Measurements from ENCODE around the gene LCP2.
"Not testable (repeated sequence)": the region's sequence is repeated elsewhere in the genome, so short reads cannot be mapped to it uniquely, and the experiment has no call there.

Gene LCP2

DNA sequence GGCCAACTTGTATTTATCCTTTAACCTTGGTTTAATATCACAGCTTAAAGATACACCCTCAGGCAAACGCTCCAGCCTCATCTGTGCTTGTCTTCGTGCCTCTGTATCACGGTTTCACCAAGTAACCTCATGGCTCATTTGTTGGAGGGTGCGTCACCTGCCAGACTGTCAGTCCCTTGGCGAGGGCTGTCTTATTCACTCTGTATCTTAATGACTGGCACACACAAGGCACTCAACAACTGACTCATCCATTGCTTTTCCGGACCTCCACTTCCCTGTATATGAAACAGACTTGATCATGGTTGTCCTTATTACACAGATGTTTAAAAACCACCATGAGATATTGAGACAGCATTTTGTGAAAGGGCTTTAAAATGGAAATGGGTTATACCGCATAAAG lies 28.0 kb downstream of the LCP2 start:
- no peak for DNase-seq

DNA sequence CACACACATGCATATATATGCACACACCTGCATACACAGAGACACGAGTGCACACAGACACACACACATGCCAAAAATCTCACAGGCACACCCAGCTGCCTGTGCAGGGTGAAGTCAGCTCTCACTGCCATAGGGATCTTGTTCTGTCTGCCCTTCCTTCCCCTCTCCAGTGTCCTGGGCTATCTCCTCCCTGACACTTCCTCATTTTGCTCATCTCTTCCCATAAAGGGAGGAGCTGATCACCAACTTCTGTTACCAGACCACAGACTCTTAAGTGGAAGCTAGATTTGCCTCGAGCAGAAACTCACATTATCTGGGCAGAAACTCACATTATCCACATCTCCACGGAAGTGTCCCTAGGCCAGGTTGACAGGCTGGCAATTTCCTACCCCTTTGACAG lies 28.7 kb downstream of the LCP2 start:
- no peak for DNase-seq

DNA sequence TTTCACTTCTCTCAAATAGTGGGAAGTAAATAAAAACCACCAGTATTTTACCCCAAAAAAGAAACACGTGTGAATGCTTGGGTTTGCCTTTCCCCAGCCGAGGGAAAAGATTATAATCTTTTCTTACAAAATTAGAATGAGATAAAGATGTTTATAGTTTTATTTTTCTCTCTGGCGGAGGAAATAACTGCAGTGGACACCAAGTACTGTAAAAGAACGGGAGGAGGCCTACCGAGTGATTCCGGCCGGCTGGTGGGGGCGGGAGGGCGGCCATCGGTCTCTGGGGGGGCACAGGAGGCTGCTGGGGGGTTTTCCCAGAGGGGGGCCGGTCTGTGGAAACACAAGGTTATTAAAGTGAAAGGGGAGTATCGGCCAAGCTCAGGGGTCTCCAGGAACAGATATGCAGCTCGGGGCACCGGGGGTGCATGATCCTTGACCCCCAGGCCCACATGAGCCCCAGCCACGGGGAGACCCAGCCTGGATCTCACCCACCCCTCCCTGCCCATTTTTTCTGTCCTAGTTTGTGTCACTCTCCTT lies 29.4 kb downstream of the LCP2 start:
- DNase-seq: no peak

DNA sequence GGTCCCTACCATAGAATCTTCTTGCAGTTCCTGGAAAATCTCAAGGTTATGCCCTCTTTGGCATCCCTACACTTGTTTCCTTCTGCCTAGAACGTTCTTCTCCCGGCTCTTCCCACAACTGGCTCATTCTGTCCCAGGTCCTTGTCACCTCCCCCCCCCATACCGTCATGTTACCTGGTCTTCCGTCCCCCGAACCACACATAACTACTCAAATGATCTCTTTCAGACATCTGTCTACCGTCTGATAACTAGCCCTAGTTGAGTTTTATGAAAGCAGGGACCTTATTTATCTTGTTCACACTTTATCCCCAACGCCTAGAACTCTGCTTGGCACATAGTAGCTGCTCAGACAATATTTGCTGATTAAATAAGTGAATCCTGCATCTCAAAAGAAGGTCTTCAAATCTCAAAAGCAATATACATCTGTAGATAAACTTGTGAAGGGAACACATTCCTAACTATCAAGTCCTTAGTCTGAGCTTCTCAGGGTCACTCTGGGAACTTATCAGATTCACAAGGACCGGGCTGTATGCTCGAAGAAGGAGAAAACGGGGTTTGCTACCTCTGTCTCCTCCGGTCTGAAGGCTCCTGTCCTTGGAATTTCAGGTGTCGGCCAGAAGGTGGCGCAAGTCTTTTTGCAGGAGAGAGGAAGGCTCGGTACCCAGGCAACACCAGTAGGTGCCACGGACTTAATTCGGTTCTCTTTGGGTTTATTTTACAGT lies 30.0 kb downstream of the LCP2 start:
- peak; percentile 3 to 54 for DNase-seq

DNA sequence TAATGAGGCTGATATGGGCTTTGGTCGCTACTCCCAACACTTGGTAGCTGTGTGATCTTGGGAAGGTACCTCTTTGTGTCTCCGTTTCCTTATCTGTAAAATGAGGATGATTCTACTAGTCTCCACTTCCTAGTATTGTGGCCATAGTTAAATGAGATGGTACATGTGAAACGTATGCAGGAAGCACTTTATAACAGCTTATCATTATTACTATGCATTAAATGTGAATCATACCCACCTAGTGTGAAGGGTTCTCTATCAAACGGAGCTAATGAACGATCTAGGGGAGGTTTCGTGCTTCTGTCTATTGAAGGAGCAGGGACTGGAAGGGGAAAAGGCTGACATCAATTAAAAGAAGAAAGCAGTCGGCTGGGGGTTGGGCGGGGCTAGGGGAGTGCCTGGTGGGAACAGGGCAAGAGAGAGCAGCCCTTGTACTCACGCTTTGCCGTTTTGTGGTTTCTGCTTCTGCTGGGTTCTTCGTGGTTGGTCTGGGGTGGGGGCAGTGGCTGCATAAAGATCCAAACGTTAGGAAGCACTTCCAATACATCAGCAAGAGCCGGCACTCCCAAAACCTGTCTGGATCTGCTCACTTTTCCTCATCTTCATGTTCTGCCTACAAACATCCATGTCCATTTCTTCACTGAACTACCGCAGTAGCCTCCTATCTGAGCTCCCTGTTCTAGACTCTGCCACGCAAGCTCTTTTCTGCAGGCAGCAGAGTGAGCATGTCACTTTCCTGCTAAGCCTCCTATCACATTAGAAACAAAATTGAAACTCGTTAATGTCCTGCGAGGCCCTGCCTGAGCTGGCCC lies 30.8 kb downstream of the LCP2 start:
- DNase-seq: no peak

DNA sequence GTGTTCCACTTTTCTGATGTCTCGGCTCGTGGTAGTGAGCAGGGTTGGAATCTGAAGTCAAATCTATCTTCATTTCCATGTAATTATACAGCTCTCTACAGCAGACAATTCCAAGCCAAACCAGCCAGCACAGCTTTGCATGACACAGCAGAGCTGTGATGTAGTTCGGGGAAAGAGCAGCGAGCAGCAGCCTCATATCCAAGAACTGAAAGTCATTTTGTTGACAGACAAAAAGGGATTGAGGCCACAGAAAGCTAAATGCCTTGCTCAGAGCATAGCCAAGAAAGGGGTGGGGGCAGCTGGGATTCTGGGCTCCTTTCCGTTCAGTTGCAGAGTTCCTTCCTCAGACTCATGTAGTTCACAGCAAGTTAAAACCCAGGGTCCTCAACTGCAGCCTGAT lies 32.1 kb downstream of the LCP2 start:
- no peak for DNase-seq

DNA sequence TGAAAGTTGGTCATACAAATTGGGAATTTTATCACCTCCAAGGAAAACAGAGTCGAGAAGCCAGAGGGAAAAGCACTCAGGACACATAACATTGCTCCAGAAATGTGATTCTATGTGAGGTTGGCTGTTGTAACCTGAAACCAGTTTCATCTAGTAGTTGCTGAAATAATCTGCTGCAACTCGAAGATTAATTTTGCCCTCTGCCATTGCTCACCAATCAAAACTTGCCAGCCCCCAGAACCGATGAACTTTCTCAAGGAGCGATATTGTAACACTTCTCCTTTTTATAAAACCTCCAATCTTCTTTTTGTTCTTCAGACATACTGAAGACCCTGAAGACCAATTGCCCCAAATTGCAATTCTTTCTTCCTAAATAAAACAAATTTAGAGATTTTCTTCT lies 33.7 kb downstream of the LCP2 start:
- no peak for DNase-seq

DNA sequence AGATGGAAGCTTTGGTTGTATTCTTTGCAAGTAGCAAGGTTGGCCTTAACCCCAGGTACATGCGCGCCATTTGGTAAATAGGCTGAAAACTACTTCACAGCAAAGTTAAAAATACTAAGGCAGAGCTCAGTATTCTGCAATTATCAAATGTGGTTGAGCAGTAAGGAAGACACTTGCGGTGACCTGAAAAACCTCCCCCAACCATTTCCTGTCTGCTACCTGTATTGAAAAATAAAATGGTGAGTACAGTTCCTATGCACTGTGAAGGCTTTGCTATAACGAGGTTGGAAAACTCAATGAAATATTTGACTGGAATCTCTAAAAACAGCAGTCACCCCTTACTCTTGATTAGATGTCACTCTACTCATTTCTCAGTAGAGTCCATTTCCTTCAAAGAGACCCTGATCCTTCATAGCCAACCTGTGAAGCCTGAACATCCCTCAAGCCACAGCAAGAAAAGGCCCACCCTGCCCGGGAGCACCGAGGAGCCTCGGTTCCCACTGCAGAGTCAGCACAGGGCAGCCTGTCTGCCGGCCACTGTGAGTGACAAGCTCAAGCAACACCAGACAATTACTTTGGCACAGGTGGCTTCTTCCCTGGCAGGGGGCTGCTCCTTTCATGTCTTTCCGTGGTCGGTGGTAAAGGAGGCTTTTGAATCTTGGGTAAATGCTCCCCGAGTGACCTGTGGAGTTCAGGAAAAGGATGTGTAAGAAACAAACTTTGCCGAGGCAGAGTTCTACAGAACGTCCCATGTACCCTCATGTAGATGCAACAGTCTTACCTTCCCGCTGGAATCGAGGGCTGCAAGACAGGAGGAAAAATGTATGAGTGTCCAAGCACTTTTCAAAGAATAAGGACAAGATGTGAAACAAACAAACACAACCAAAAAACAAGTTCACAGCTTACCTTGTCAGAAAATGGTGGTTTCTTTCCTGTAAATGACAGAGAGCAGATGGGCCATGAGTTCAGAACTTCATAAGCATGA lies 35.2 kb downstream of the LCP2 start:
- no peak for DNase-seq

DNA sequence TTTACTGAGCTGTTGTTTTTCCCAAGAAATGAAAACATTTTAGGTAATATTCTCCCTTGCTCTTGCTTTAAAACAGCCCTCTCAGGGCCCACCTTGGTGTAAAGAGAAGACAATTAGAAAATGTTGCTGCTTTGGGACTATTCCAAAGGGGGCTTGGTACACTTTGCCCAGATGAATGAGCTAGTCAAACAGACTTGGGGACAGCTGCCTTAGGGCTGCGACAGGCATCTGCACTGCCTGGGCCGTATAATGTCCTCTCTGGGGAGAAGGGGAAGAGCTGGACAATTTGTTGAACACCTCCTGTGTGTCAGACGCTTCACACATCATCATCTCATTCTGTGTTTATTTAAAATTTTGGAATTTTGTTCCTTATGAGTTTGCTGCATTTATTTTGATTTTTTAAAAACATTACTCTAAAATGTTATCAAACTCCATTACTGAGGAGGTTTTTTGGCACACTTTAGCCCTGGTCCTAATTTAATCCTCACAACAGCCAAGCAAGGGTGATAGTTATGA lies 36.0 kb downstream of the LCP2 start:
- DNase-seq: no peak

DNA sequence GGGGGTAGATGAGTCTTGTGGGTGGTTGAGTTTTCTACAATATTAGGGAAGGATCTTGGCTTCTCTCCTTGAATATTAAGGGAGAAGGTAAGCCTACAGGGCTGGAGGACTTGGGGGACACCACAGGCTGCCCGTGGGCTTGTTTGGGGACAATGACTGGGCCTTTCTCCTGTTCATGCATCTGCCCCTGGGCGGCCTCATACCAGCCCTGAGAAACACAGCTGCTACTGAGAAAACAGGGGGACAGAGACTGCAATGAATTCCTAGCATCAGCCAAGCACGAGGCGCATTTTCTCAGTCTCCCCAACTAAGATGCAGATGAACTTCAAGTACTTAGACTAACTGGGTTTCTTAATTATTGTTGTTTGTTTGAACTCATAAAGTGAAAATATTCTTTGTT lies 40.2 kb downstream of the LCP2 start:
- DNase-seq: no peak

DNA sequence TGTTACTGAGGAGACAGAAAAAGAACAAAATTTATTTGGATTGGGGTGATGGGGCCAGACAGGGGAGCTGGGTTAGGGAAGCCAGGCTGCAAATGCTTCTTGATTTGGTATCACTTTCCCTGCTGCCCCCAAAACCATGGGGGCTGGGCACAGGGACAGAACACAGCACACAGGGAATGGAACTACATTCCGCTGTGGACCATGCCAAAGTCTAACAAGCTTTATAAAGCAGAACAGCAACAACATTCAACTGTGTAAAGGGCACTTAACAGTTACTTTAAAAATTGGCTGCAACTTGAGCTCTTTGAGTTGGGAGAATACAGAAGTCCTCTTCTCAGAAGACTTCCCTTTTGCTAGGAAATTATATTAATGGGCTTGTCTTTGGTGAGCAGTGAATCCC lies 41.0 kb downstream of the LCP2 start:
- no peak for DNase-seq

DNA sequence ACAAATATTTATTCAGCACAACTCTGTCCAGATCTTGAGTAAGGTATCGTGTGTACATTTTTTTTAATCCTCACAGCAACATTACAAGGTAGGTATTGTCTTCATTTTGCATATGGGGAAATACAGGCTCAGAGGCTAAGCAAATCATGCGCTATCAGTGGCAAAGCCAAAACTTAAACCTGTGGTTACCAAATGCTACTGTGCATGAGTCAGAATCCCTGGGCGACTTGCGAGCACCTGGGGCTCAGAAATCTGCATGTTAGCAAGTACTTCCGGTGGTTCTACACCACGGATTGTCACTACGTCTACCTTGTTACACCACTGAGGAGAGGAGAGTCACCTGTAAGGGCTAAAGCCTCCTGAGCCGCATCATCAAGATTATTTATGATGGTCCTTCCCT lies 43.5 kb downstream of the LCP2 start:
- no peak for DNase-seq

DNA sequence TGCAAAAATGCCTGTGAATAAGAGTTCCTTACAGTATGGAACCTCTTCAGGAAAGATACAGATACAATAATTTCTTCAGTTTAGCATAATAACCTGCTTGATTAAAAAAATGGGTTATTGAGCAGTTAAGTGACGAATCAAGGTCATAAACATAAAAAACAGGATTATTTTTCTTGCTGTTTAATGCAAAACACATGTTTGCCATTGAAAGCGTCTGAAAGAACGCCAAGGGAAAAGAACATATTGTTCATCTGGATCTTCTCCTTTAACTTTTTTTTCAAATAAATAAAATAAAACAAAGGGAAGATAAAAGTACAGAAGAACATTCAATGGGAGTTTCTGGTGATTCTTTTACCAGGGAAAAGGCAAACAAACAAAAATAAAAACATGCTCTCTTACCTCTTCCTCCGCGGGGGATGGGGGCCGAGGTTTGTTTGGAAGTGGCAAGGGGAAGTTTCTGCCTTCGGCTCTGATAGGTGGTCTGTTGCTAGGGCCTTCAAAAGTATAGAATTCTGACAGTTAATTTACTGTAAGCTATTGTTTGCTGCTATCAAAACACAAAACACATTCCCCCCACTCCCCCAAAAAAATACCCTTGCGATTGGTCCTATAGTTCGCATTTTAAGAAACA lies 44.7 kb downstream of the LCP2 start:
- DNase-seq: no peak

DNA sequence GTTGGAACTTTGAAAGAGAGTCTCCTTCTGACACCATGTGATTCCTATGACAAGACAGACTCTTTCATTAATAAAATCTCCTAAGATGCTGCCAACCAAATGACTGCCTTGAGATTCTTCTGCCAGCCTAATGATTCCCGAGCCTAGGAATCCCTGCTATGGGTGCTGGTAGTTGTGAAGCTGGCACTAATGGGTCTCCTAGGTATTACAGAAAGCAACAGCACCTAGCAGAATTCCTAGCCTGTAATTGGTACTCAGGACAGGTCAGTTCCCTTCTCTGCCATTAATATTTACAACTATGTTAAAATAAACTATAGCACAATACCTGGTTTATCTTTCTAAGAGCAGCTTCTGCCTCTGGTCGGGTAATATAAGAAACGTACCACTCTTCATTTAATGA lies 45.5 kb downstream of the LCP2 start:
- no peak for DNase-seq

DNA sequence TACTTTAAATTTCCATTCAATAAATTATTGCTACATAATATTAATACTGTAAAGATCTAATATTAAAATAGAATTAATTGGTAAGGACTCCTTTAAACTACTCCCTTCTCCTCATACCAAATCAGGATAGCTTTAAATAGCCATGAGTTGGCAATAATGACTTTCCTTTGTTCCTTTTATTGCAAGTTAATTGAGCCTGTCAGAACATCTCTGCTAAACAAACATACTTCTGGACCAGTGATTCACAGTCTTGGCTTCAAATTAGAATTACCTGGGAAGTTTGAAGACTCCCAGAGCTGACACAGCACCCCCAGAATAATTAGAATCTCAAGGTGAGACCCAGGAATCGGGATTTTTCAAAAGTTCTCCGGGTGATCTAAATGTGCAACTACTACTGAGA lies 46.1 kb downstream of the LCP2 start:
- DNase-seq: no peak

DNA sequence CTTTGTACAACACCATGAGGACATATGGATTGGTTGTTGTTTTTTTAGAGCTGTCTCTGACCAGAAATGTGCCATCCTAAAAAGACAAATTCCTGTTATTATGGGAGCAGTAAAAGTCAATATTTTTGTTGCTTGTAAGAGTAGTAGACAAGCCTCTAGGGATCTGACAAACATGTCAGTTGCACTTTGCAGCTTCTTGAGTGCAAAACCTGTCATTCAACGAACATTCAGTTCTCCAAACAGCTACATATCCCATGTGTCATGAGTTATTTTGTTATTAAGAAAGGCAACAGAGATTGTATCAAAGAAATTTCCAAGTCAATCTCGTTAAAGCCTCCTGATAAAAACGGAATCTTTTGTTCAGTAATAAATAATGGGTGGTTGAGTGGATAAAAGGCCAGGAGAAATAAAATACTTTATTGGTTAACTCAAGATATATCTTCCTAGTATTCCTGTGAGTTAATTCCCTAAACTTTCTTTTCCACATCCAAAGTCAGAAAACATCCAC lies 46.7 kb downstream of the LCP2 start:
- DNase-seq: no peak

DNA sequence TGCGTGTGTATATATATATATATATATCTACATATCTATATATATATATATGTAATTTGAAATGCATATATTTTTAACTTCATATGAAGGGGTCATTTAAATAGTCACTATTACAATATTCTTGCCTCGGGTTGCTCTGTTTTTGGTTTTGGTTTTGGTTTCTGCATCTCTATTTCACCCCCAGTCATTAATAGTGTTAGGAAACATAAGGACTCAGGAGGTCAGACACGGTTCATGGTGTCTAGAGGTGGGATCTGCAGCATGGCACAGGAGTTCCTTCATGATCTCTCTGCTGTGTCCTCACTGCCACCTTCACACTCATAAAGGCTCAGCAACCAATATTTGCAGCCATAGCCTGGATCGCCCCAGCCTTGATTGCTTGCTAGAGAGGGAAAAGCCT lies 48.2 kb downstream of the LCP2 start:
- DNase-seq: no peak

DNA sequence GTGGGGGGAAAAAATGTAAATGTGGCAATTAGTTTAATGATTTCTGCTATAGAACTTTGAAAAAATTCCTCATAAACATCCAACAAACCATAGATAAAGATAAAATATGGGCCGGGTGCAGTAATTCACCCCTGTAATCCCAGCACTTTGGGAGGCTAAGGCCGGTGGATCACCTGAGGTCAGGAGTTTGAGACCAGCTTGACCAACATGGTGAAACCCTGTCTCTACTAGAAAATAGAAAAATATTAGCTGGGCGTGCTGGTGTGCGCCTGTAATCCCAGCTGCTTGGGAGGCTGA lies 48.7 kb downstream of the LCP2 start:
- DNase-seq: not testable (repeated sequence)

DNA sequence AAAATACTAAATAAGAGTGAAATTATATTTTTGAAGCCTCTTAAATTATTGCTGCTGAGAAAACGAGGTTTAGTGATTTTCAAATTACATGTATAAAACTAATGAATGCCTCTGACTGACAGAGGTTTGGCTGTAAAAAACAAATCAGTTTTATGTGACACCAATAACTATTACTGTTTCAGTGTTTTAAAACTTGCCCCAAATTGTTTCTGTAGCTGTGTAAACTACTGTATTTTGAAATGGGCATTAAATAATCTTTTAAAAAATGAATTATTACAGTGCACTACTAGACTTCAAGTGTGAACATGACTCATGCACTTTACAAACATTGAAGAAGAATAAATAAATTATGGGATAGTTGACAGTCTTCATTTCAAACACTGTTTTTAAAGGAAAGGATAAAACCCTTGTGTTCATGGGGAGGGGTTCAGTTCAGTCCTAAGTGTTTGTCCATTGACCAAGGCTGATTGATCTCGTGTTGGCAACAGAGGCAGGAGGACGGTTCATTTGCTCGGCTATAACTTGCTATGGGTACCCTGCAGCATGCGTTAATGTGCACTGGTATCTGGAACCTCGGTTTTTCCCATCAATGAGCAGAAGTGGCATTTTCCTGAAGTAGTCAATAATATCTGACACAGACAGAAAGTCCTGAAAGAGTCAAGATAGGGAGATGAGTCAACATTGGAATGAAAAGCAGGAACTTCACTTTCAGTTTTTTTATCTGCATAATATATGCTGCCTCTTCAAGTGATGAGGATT lies 49.2 kb downstream of the LCP2 start:
- no peak for DNase-seq

DNA sequence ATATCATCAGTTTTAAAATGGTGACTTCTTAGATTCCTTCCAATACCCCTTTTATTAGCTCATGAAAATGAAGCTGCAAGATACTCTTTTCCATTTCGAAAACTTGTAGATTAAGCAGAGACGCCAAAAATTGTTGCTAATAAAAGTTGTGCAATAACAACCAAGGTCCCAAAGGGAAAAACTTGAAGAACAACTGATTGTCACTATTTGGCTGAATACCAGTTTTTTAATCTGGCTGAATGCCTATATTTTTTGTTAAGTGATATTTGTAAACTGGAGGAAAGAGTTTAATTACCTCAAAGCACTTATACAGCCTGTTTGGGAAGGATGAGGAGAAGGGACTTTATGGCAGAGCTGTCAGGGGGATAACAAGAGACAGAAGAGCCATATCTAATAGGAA lies 50.2 kb downstream of the LCP2 start:
- DNase-seq: no peak

DNA sequence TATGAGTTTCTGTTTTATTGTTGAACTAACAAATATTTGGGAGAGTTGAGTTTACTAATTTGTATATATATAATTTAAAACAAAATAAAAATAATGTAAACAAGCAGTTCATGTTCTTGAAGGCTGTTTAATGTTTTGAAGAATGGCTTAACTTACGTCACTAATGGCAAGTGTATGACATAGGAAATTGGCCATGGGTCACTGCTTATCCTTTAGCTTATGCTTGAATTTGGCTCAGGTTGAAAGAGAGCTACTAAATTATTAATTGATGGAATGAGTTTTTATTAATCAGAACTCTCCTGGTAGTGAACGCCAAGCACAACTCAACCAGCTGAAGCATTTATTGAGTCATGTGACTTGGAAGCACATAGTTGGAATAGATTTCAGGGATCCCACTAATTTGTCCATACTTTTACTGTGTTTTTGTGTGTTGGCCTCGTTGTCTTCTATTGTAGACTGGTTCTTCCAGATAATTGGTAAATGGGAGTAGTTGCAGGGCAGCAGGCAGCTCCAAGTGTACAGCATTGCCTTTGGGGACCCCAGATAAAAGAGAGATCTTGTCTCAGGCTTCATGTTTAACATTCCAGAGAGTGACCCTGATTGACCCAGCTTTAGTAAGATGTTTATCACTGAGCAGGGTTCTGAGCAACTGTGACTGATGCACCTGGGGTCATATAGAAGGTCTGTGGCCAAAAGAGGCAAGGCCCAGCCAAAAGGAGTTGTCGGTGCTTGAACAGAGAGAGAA lies 51.3 kb downstream of the LCP2 start:
- DNase-seq: no peak
